DOHH2 (cell line): ENCODE data around the gene CYP4F2.

Experiments used
- EZH2phosphoT487 ChIP-seq: fragments of 200-600 bp; sonication (generic); IDR thresholded peaks from 2 replicates; pipeline ENCODE4 v1.6.1; 2017; ENCODE audit warnings: borderline replicate concordance, mild to moderate bottlenecking, antibody characterized with exemption, low read length, moderate library complexity, mixed read lengths
- TF ChIP-seq, protein P1 (sequence below): fragments of 200-600 bp; sonication (generic); IDR thresholded peaks from one replicate; pipeline ENCODE4 v1.5.1; 2014; ENCODE audit warnings: antibody characterized with exemption, mild to moderate bottlenecking, low read depth, low read length; ENCODE audit not compliant: poor library complexity, severe bottlenecking

DNA sequence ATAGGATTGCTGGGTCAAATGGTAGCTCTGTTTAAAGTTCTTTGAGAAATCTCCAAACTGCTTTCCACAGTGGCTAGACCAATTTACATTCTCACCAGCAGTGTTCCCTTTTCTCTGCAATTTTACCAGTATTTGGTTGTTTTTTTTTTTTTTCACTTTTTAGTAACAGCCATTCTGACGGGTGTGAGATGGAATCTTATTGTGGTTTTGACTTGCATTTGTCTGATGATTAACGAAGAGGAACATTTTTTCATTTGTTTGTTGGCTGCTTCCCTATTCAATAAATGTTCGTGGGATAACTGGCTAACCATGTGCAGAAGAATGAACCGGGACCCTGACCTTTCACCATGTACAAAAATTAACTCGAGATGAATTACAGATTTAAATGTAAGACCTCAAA, 31.2 kb downstream of the CYP4F2 start:
- TF ChIP-seq, protein P1, sequence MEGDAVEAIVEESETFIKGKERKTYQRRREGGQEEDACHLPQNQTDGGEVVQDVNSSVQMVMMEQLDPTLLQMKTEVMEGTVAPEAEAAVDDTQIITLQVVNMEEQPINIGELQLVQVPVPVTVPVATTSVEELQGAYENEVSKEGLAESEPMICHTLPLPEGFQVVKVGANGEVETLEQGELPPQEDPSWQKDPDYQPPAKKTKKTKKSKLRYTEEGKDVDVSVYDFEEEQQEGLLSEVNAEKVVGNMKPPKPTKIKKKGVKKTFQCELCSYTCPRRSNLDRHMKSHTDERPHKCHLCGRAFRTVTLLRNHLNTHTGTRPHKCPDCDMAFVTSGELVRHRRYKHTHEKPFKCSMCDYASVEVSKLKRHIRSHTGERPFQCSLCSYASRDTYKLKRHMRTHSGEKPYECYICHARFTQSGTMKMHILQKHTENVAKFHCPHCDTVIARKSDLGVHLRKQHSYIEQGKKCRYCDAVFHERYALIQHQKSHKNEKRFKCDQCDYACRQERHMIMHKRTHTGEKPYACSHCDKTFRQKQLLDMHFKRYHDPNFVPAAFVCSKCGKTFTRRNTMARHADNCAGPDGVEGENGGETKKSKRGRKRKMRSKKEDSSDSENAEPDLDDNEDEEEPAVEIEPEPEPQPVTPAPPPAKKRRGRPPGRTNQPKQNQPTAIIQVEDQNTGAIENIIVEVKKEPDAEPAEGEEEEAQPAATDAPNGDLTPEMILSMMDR, result no peak
- TF ChIP-seq EZH2phosphoT487, result no peak
